HFFc6 (cell line): ENCODE data around the gene MAMSTR. TPM values are rescaled to one million over a fixed set of nuclear protein-coding genes. Genes with fewer than 3 reads are reported as not detected.
A peak's percentile ranks its signal among the peaks of the same experiment; 100 is the strongest.
"Not testable (repeated sequence)": the region's sequence is repeated elsewhere in the genome, so short reads cannot be mapped to it uniquely, and the experiment has no call there.

ENCODE experiments used
- DNase-seq: peaks from one replicate; pipeline ENCODE4 v3.0.0-alpha.2; 2018
- H3K27ac Mint-ChIP-seq: 2 replicates; pipeline ENCODE4 v1.8.0; 2020; ENCODE audit warnings: mild to moderate bottlenecking, mixed read lengths
- H3K27me3 Mint-ChIP-seq: 2 replicates; pipeline ENCODE4 v1.8.0; 2021; ENCODE audit warnings: mild to moderate bottlenecking, moderate library complexity, mixed read lengths; ENCODE audit not compliant: insufficient read depth
- H3K36me3 Mint-ChIP-seq: 2 replicates; pipeline ENCODE4 v1.8.0; 2021; ENCODE audit warnings: low read depth, mixed read lengths
- H3K4me1 Mint-ChIP-seq: 2 replicates; pipeline ENCODE4 v1.8.0; 2020; ENCODE audit warnings: low read depth, mixed read lengths
- H3K4me3 Mint-ChIP-seq: 2 replicates; pipeline ENCODE4 v1.8.0; 2020; ENCODE audit warnings: mild to moderate bottlenecking, moderate library complexity, mixed read lengths
- H3K9me3 Mint-ChIP-seq: 2 replicates; pipeline ENCODE4 v1.8.0; 2020; ENCODE audit warnings: mild to moderate bottlenecking, mixed read lengths
- CTCF ChIP-seq: fragments of 200-600 bp; sonication (generic); IDR thresholded peaks from 2 replicates; pipeline ENCODE4 v1.5.0; 2021; ENCODE audit warnings: antibody characterized with exemption, mild to moderate bottlenecking
- long read RNA-seq: library from polyadenylated mRNA; unstranded; transcript quantifications from one replicate; pipeline ENCODE4 v2.0.0, GENCODE V29; 2019
- total RNA-seq, 6 experiments: library from RNA; stranded (reverse); fragmentation: NEBNext Ultra II Directional; extraction: Animal tissue kit (Norgen Biotek cat#: 25700); gene quantifications; 2 replicates in 1 of 6; 3 replicates in 5 of 6; pipeline ENCODE4 v1.2.3, GENCODE V29; 2021

The MAMSTR gene
- 1 to 10 TPM; 2.7 to 4.5 (median 3.0) TPM for total RNA-seq
- long read RNA-seq, partial matches to known transcripts, result 3 of 5 reads
- long read RNA-seq, other reads (novel, unspliced or antisense), result 2 of 5 reads

DNA sequence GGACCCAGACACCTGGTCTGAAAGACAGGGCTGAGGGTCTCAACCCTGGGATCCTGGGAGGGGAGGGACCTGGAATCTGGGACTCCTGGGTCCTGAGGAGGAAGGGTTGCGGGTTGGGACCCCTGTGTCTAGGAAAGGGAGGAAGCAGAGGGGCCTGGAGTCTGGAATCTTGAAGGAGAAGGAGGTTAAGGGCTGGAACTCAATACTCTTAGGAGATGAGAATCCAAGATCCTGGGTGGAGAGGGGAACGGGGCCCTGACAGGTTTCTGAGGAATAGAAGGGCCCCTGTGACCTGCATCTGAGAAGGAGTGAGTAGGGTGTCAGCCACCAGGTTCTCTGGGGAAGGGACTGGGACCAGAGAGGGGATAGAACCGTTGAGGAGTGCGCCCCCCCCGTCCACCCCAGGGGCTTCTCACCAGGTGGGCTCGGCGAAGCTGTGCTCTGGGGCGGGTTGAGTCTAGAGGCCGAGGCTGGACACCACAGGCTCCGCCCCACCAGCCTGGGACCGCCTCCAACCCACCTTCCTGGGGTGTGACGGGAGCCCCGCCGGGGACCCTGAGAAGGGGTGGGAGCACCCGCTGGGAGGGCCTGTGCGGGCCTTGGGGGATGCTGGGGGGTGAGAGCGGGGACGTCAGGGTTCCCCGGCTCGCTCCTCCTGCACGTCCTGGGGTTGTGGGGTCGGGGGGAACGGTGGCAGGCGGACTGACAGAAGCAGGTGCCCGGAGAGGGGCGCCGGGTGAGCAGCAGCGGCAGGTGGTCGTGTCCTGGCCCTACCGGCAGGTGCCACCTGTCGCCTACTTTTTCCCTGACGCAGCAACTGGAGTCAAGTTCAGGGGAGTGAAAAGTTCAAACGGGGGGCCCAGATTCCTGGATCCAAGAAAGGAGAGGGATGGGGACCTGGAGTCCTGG lies at the start of gene MAMSTR:
Gene MAMSTR (minus strand): TSS at position 463 of the 909 bp plus-strand sequence. CDS start 694 bp downstream, outside the sequence.
- Mint-ChIP-seq H3K36me3 (no peaks in the 10 kb centered on the region), H3K4me3 (peak within 1 kb of the TSS; percentile 97), H3K27me3 (no peaks in the 10 kb centered on the region; the same call in 1 of the 2 replicates), H3K27ac (peak within 1 kb of the TSS; percentile 99), H3K4me1 (peaks cover 40% of the 10 kb centered on the region), H3K9me3 (no peaks in the 10 kb centered on the region)
- DNase-seq, result no peak
- no peak for TF ChIP-seq CTCF

DNA sequence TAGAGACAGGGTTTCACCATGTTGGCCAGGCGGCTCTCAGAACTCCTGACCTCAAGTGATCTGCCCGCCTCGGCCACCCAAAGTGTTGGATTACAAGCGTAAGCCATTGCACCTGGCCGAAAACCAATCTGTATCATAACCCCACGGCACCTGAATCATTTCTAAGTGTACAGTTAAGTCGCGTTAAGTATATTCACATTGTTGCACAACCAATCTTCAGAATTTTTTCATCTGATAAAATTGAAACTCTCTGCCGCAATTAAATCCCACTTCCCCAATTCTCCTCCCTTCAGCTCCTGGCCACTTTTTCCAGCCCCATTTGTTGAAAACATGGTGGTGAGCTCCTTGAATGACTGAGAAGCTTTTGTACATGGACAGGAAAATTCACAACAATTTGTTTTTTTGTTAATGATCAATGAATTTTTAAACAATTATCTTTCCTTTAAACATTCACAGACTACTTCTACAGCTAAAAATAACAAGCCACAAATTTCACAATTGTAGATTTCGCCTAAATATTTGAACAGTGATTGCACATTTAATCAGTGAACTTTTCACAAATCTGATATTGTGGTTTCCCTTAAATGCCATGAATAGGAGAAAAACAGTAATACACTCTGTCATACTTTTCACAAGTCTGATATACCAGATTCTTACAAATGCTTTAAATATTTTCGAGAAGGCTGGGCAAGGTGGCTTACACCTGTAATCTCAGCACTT lies 49.6 kb upstream of the MAMSTR start:
- Mint-ChIP-seq H3K36me3 (no peaks in the 10 kb centered on the region), H3K4me3 (no peak overlapping the region), H3K27ac (no peak overlapping the region), H3K27me3 (peaks cover 26% of the 10 kb centered on the region), H3K4me1 (no peaks in the 10 kb centered on the region), H3K9me3 (no peaks in the 10 kb centered on the region)
- no peak for DNase-seq
- TF ChIP-seq CTCF, result no peak

- not testable (repeated sequence) for H3K4me3 Mint-ChIP-seq, H3K27ac Mint-ChIP-seq, H3K4me1 Mint-ChIP-seq, H3K36me3 Mint-ChIP-seq, H3K9me3 Mint-ChIP-seq, DNase-seq
- H3K27me3 Mint-ChIP-seq, result peaks cover 34% of the 10 kb centered on the region
Observed at GRCh38 chr19:48768171-48768753, 48.7 kb upstream of the MAMSTR start.

DNA sequence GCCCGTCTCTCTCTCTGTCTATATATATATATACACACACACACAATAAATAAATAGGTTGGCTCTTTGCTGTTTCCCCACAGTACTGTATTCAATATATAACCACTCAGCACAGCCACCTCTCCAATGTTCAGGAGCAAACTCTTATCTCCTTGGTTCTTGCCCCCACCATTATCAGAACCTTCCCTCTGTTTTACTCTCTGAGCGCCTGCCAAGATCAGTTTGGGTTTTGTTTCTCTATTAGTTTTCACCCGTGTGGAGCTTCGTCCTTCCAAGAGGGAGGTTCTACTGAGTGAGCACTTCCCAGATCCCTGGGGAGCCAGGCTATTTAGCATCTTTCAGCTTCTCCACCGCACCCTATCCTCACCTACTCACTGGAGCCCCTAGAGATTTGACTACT lies 46.3 kb upstream of the MAMSTR start:
- not testable (repeated sequence) for DNase-seq, H3K4me1 Mint-ChIP-seq, H3K9me3 Mint-ChIP-seq, H3K36me3 Mint-ChIP-seq, H3K4me3 Mint-ChIP-seq, H3K27ac Mint-ChIP-seq
- peaks cover 52% of the 10 kb centered on the region for H3K27me3 Mint-ChIP-seq

DNA sequence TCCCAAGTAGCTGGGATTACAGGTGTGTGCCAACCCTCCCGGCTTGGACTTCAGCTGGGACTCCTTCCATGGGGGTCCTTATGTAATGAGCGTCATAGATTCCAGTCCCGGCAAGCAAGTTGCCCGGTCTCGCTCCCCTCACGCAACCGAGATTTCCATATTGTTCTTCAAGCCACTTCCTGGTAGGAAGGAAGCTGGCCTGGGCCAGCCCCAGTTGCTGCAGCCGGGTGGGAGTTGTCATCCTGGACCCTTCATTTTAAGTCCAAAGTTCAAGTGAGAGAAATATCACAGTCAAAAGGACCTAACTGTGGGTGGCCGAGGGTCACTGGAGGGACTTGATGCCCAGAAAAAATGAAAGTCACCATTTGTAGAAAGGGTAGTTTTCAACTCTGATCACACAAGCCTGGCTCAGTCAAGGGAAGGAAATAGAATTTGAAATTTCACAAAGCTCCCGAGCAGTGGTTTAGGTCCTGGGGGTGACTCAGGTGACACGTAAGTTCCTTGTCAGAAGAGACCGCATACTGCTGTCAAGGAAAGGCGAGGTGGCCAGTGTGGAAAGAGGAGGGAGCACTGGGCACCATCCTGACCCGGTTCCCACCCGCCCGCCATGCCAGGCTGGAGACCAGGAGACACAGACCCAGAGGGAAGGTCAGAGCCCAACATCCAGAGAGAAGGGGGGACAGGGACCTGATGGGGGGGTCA lies 41.1 kb upstream of the MAMSTR start:
- TF ChIP-seq CTCF, result no peak
- Mint-ChIP-seq H3K4me3 (no peak overlapping the region), H3K9me3 (no peaks in the 10 kb centered on the region), H3K4me1 (no peaks in the 10 kb centered on the region), H3K27me3 (peaks cover 50% of the 10 kb centered on the region), H3K27ac (no peak overlapping the region), H3K36me3 (no peaks in the 10 kb centered on the region)
- DNase-seq, result no peak

DNA sequence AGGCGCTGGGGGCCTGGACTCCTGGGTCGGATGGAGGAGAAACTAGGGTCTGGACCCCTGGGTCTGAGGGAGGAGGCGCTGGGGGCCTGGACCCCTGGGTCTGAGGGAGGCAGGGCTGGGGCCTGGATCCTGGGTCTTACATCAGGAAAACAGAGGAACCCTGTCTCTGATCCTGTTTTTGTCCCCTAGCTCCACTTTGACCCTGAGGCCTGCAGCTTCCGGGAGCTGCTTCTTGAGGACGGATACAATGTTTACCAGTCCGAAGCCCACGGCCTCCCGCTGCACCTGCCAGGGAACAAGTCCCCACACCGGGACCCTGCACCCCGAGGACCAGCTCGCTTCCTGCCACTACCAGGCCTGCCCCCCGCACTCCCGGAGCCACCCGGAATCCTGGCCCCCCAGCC lies 38.2 kb upstream of the MAMSTR start:
- Mint-ChIP-seq H3K27ac (no peak overlapping the region), H3K4me3 (no peak overlapping the region), H3K27me3 (peaks cover 46% of the 10 kb centered on the region), H3K36me3 (no peaks in the 10 kb centered on the region), H3K9me3 (no peaks in the 10 kb centered on the region), H3K4me1 (no peaks in the 10 kb centered on the region)
- TF ChIP-seq CTCF, result no peak
- DNase-seq, result no peak
